ENCODE measurements around the gene ETV3. TPM values are rescaled to one million over a fixed set of nuclear protein-coding genes. Genes with fewer than 3 reads are reported as not detected.

Gene ETV3
- total RNA-seq, 6 experiments from 2014 or later, result 4.9 to 7.8 (median 6.5) TPM

DNA sequence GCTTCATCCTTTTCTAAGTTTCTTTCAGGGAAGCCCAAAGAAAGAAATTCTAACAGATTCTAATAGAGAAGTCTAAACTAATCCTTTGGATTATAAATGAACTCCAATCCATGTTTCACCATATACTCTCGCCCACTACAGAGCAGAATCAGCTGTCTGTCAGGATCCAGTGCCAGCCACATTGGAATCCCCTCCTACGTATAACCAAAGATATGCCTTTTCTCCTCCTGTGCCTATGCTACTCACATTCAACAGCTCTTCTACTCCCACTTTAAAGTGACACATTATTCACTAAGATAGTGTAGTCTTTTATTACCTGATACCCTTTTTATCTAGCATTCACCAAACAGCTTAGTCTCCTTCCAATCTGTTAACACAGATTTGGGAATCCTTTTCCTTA lies 3.1 kb downstream of the ETV3 start:
- 92% methylated on average over 2 of the region's 2 CpGs for WGBS (ENCODE audit: insufficient coverage, low coverage, low lambda C conversion rate, missing lambda C conversion rate)
- peaks cover 0 to 25% (median 9%) of the 10 kb centered on the region in 4 donors for H3K4me1 ChIP-seq
- ATAC-seq, result no peak
- no peak for DNase-seq
- H3K27me3 ChIP-seq, result no peaks in the 10 kb centered on the region
- peaks cover 6 to 59% (median 29%) of the 10 kb centered on the region in 4 donors for H3K36me3 ChIP-seq
- H3K9me3 ChIP-seq, result no peaks in the 10 kb centered on the region
- TF ChIP-seq CTCF (IDR thresholded peaks at IDR 0.05) (no peak), POLR2A (IDR thresholded peaks at IDR 0.05) (no peak)
- intact Hi-C loops (cut with DNase I), result no loop called here
- H3K4me3 ChIP-seq, result no peak overlapping the region
- H3K27ac ChIP-seq, result no peak overlapping the region

DNA sequence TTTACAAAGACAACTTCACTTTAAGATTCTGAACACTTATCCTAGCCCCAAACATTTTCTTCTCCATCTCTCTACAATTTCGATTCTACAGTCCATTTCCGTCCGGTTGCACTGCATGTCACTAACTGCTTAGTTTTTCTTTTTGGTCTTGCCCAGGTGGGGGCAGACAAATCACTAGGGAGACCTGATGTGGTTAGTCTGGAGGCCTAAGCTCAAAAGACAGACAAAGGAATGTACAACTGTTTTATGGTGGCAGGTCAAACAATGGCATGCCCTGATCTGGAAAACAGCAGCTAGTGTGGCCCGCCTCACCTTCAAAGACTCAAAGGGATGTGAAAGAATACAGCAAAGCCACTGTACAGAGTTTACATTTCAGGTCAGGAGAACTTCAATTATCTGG lies 3.8 kb downstream of the ETV3 start:
- no peaks in the 10 kb centered on the region for H3K9me3 ChIP-seq
- no peaks in the 10 kb centered on the region for H3K27me3 ChIP-seq
- WGBS (ENCODE audit: insufficient coverage, low coverage, low lambda C conversion rate, missing lambda C conversion rate), result 93% methylated on average over 4 of the region's 4 CpGs
- no peak overlapping the region for H3K27ac ChIP-seq
- no peak for DNase-seq
- TF ChIP-seq CTCF (IDR thresholded peaks at IDR 0.05), result no peak
- no peak for TF ChIP-seq POLR2A (IDR thresholded peaks at IDR 0.05)
- H3K4me3 ChIP-seq, result no peak overlapping the region
- intact Hi-C loops (cut with DNase I), result no loop called here
- H3K4me1 ChIP-seq, result peaks cover 0 to 25% (median 9%) of the 10 kb centered on the region in 4 donors
- H3K36me3 ChIP-seq, result peaks cover 6 to 59% (median 30%) of the 10 kb centered on the region in 4 donors
- no peak for ATAC-seq

DNA sequence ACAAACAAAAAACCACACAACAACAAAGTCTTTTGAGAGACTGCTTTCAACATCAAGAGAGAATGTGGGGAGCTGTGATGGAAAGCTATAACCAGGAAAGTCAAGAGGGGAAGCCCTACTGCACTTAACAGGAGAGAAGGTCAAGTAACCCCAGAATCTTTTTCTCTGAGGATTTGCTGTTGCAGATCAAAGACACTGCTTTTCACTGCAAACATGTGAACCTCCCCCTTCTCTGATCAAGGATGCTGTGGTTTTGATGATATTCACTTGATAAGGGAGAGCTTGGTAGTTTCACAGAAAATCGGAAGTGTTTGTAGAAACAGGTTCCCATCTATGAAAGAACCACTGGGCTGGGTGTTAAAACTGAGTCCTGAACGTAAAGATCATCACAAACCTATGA lies 4.8 kb downstream of the ETV3 start:
- no peak overlapping the region for H3K4me3 ChIP-seq
- WGBS (ENCODE audit: insufficient coverage, low coverage, low lambda C conversion rate, missing lambda C conversion rate), result 66% methylated on average over 2 of the region's 2 CpGs
- no peak for ATAC-seq
- TF ChIP-seq POLR2A (IDR thresholded peaks at IDR 0.05) (no peak), CTCF (IDR thresholded peaks at IDR 0.05) (no peak)
- H3K27ac ChIP-seq, result no peak overlapping the region
- intact Hi-C loops (cut with DNase I), result no loop called here
- no peak for DNase-seq
- peaks cover 6 to 59% (median 30%) of the 10 kb centered on the region in 4 donors for H3K36me3 ChIP-seq
- H3K27me3 ChIP-seq, result no peaks in the 10 kb centered on the region
- no peaks in the 10 kb centered on the region for H3K9me3 ChIP-seq
- H3K4me1 ChIP-seq, result peaks cover 0 to 20% (median 9%) of the 10 kb centered on the region in 4 donors

DNA sequence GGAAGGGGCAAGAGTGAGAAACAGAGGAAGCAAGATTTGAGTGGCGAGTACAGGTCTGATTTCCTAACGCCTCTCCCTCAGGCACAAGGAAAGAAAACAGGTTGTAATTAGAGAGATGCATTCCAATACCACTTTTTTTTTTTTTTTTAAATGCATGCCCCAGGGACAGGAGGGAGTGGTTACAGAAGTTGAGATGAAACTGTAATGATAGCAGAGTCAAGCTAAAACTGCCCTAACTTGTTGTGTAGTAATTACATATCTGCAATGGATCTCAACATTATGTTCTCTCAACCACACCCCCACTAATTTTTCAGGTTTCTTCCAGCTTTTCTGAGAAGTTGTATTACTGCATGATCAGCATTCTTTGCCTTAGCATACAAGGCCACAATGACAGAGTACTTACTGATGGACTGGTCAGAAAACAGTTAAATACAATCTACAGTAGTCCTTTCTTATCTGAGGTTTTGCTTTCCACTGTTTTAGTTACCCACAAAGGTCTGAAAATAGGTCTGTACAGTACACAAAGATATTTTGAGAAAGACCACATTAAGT lies 5.5 kb downstream of the ETV3 start:
- H3K4me1 ChIP-seq, result peaks cover 0 to 20% (median 9%) of the 10 kb centered on the region in 4 donors
- TF ChIP-seq CTCF (IDR thresholded peaks at IDR 0.05) (no peak), POLR2A (IDR thresholded peaks at IDR 0.05) (no peak)
- no peaks in the 10 kb centered on the region for H3K9me3 ChIP-seq
- DNase-seq (no peak), ATAC-seq (no peak)
- intact Hi-C loops (cut with DNase I), result no loop called here
- H3K36me3 ChIP-seq, result peaks cover 6 to 66% (median 30%) of the 10 kb centered on the region in 4 donors
- no peak overlapping the region for H3K4me3 ChIP-seq
- WGBS (ENCODE audit: insufficient coverage, low coverage, low lambda C conversion rate, missing lambda C conversion rate), result 73% methylated on average over 2 of the region's 2 CpGs
- H3K27me3 ChIP-seq, result no peaks in the 10 kb centered on the region
- no peak overlapping the region for H3K27ac ChIP-seq
